K562 (cell line): ENCODE data around the gene NUP205. TPM values are rescaled to one million over a fixed set of nuclear protein-coding genes. Genes with fewer than 3 reads are reported as not detected.

ENCODE experiments used
- MTA1 ChIP-seq: fragments of 450-650 bp; IDR thresholded peaks from 2 replicates; pipeline ENCODE4 v1.6.1; 2017; ENCODE audit warnings: borderline replicate concordance
- MTA2 ChIP-seq: fragments of 450-650 bp; IDR thresholded peaks from 2 replicates; pipeline ENCODE4 v1.6.1; 2016; ENCODE audit warnings: low read depth
- NCOA2 ChIP-seq, 2 experiments: fragments of 450-650 bp; IDR thresholded peaks; 2 replicates each; pipeline ENCODE4 v1.6.1; 2018; ENCODE audit warnings: mild to moderate bottlenecking in 2 of 2, moderate library complexity in 1 of 2; ENCODE audit not compliant: partially characterized antibody in 2 of 2
- NR1H2 ChIP-seq: sonication (generic); formaldehyde crosslinking; IDR thresholded peaks from 2 replicates; pipeline ENCODE4 v1.4.0; 2020; ENCODE audit warnings: mild to moderate bottlenecking, missing genetic modification reagents
- PHTF2 ChIP-seq: fragments of 250-450 bp; sonication (Bioruptor Pico); IDR thresholded peaks from 2 replicates; pipeline ENCODE4 v1.5.0; 2021; ENCODE audit warnings: mild to moderate bottlenecking
- REST ChIP-seq, 2 experiments: fragments of 450-650 bp; formaldehyde crosslinking in 1 of 2; IDR thresholded peaks; 2 replicates each; pipeline versions ENCODE4 v1.4.0 to v1.6.1; 2014 to 2020; ENCODE audit warnings: mild to moderate bottlenecking in 2 of 2, borderline replicate concordance in 1 of 2, low read depth in 1 of 2
- SRSF3 ChIP-seq: fragments of 200-400 bp; formaldehyde crosslinking; IDR thresholded peaks from 2 replicates; pipeline ENCODE4 v1.6.1; 2016; ENCODE audit warnings: mild to moderate bottlenecking, low read length, moderate library complexity; ENCODE audit not compliant: insufficient read depth
- STAG1 ChIP-seq: sonication (generic); formaldehyde crosslinking; IDR thresholded peaks from 2 replicates; pipeline ENCODE4 v1.5.0; 2020; ENCODE audit warnings: missing genetic modification reagents, borderline replicate concordance
- SUPT5H ChIP-seq: fragments of 450-650 bp; IDR thresholded peaks from 2 replicates; pipeline ENCODE4 v1.6.1; 2016
- TAF1 ChIP-seq: IDR thresholded peaks from 2 replicates; pipeline ENCODE4 v1.6.1; 2011; ENCODE audit warnings: mild to moderate bottlenecking, low read length, moderate library complexity; ENCODE audit not compliant: insufficient read depth, control insufficient read depth, severe bottlenecking; ENCODE audit errors: extremely low read depth
- TBP ChIP-seq: optimal IDR thresholded peaks from 2 replicates; pipeline ENCODE3; 2011; ENCODE audit warnings: low read depth, low read length, improper control_type of control experiment
- USF2 ChIP-seq: sonication (generic); formaldehyde crosslinking; IDR thresholded peaks from 2 replicates; pipeline ENCODE4 v1.5.0; 2020; ENCODE audit warnings: missing genetic modification reagents
- ZBTB9 ChIP-seq: fragments of 450-650 bp; formaldehyde crosslinking; IDR thresholded peaks from 2 replicates; pipeline ENCODE4 v1.4.0; 2020; ENCODE audit warnings: mild to moderate bottlenecking, moderate library complexity
- ZNF253 ChIP-seq: fragments of 250-450 bp; sonication (Bioruptor Pico); conservative IDR thresholded peaks from 2 replicates; pipeline ENCODE4 v1.6.1; 2021; ENCODE audit warnings: mild to moderate bottlenecking
- ZSCAN32 ChIP-seq: fragments of 450-650 bp; formaldehyde crosslinking; IDR thresholded peaks from 2 replicates; pipeline ENCODE4 v1.4.0; 2020; ENCODE audit warnings: mild to moderate bottlenecking, moderate library complexity
- polyA plus RNA-seq, 8 experiments: library from polyadenylated mRNA; depleted of rRNA in 4 of 8; stranded (reverse) in 5 of 8; unstranded in 3 of 8; fragments of >200 nt; fragmentation: Nextera tagmentation in 2 of 8; fragmentation: Illumina TruSeq in 1 of 8; extraction: Ambion mirVana in 2 of 8; extraction: Trizol in 1 of 8; gene quantifications; 2 replicates each; pipeline versions ENCODE4 v1.2.1 to v1.2.3, GENCODE V29; 2011 to 2014; ENCODE audit warnings: inconsistent platforms in 1 of 8, missing spikeins in 1 of 8
- total RNA-seq, 7 experiments: library from RNA; depleted of rRNA in 6 of 7; stranded (reverse); fragments of >200 nt in 6 of 7; fragmentation: Illumina TruSeq in 2 of 7; extraction: Trizol in 2 of 7; gene quantifications; 2 replicates each; pipeline versions ENCODE4 v1.2.1 to v1.2.3, GENCODE V29; 2011 to 2021; ENCODE audit warnings: low replicate concordance in 1 of 7

The NUP205 gene
- total and polyA plus RNA-seq, 9 of the 15 experiments (the other 6 are each of a cell fraction or from before 2014, with no cell fraction given), result 101 to 282 (median 193) TPM

- peak; percentile 16; the same call in 1 of the 2 replicates for TF ChIP-seq REST (IDR thresholded peaks at IDR 0.05; ENCODE audit: borderline replicate concordance)
- TF ChIP-seq REST (CRISPR knock-in tag; IDR thresholded peaks at IDR 0.05; ENCODE audit: low read depth), result 0 out of 2 replicates have a peak, but pooled peaks have one; percentile 34
- peak; percentile 96 for TF ChIP-seq SUPT5H
- TF ChIP-seq TAF1, result peak; percentile 94
- TF ChIP-seq SRSF3, result 0 out of 2 replicates have a peak, but pooled peaks have one; percentile 59
- peak; percentile 53 for TF ChIP-seq MTA2
- no peak for TF ChIP-seq NCOA2 (IDR thresholded peaks at IDR 0.05; ENCODE audit: partially characterized antibody in 2 of 2)
- TF ChIP-seq ZNF253 (CRISPR knock-in tag), result no peak
- peak; percentile 12; the same call in 1 of the 2 replicates for TF ChIP-seq ZBTB9 (CRISPR knock-in tag)
- 0 out of 2 replicates have a peak, but pooled peaks have one; percentile 56 for TF ChIP-seq ZSCAN32 (CRISPR knock-in tag)
- 0 out of 2 replicates have a peak, but pooled peaks have one; percentile 5 for TF ChIP-seq PHTF2 (CRISPR knock-in tag)
- TF ChIP-seq STAG1 (CRISPR knock-in tag), result no peak
- 0 out of 2 replicates have a peak, but pooled peaks have one; percentile 35 for TF ChIP-seq NR1H2 (CRISPR knock-in tag)
- peak; percentile 87 for TF ChIP-seq TBP
- TF ChIP-seq USF2 (CRISPR knock-in tag), result peak; percentile 90
- TF ChIP-seq MTA1, result 0 out of 2 replicates have a peak, but pooled peaks have one; percentile 11
Measured at GRCh38 chr7:135509839-135510591, 47.7 kb upstream of the NUP205 start, which contains the start of gene CNOT4 (continued).
